Ureter (tissue), 1 donor: ENCODE measurements around the gene ZBTB7B. TPM values are rescaled to one million over a fixed set of nuclear protein-coding genes. Genes with fewer than 3 reads are reported as not detected.

ENCODE experiments used
- DNase-seq: peaks from one replicate; pipeline ENCODE4 v3.0.0-alpha.2; 2020; ENCODE audit warnings: low spot score
- total RNA-seq: library from RNA; stranded (reverse); gene quantifications from one replicate; pipeline ENCODE4 v1.2.4, GENCODE V29; 2023
- donor health status: DM: yes; HTN: yes; CAD: no.

The ZBTB7B gene
- total RNA-seq, 1 donor from 2014 or later, result 92.8 TPM

DNA sequence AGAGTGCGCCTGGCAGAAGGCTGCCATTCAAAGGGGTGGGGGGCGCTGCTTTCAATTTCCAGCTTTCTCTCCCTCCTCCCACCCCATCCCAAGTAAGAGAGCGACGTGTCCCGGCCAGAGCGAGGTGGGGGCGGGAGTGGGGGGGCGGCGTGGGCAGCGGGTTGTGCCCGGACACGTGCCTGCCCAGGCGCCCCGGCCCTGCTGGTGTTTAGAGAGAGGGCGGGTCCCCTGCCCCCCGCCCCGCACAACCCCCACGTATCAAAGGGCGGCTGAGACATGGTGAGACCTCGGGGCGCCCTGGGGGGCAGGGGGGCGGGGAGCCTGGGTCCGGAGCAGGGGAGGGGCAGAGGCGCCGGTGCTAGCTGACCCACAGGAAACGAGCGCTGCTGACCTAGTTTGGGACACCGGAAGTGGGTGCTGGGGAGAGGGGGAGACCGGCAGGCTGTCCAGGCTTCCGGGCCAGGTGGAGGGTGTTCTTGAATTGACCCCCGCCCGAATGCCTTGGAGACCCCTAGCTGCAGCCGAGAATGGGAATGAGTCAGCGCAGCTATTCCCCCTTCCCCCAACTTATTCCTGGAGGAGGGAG lies 1.3 kb downstream of the ZBTB7B start:
- DNase-seq, result peak; percentile 87

GRCh38 chr1:155004352-155005075 lies 1.9 kb downstream of the ZBTB7B start:
- no peak for DNase-seq

DNA sequence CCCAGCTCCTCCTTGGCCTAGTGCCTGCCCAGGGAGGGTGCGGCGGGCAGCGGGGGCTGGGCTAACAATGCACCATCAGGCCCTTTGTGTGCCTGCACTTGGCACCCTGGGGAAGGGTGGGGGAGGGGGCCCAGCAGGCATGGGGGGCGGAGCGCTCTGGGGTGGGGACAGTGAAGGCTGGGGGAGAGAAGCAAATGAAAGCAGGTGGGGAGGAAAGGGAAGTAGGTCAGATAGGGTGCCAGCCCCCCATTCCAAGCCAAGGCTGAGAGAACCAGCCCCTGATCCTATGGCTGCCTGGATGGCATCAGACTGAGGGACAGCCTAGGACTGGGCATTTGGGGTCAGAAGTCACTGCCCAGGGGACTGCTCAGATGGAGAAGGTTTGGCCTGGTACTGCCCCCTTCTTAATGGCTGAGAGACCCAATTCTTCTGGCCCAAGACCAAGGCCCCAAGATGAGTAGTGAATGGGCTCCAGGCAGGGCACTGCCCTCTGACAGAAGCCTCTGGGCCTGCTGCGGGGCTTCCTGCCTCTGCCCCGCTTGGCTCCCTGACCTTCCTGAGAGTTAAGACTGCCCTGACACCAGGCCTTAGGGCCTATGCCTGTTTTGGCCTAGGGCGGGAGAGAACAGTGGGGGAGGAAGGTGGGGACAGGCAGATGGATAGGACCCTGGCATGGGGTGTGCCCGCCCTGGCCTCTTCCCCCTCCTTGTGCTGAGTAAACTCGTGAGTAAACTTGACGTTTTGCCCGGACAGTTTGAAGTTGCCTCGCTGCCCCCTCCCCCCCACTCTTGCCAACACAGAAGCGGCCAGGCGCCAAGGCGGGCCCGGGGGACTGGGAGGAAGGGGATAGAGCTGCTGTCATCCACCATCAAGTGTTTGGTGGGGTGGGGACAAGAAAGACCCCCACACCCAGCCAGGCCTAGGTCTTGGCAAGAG lies 2.7 kb downstream of the ZBTB7B start:
- DNase-seq, result peak; percentile 85

- DNase-seq, result no peak
These were observed 4.0 kb downstream of the ZBTB7B start for GRCh38 chr1:155006601-155007101.

DNA sequence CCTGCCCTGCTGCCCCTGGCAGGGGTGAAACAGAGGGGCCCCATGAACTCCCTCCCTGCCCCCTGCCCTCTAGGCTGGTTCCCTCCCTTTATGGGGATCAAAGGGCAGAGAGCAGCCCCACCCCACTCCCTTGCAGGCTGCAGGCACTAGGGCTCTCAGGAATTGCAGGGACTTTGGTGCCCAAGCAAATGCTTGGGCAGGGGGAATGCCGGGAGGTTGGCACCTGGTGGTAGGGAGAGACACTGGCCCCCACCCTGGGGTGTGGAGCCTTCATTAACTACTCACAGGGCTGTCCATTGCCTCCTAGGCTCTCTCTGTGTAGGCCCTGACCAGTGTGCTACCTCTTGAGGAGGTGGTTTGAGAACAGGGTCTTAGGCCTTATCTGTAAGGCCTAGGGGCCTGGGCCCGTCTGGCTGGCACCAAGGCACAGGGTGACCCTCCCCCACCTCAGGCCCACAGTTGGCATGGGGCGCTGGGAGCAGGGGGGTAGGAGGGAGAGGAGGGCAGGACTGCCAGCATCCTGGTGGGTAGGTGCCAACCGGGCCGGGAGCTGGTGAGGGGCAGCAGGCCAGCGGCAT lies 4.7 kb downstream of the ZBTB7B start:
- DNase-seq, result no peak

- DNase-seq, result no peak
These were observed 5.7 kb downstream of the ZBTB7B start for GRCh38 chr1:155008015-155008941.

- DNase-seq, result no peak
These were observed 6.7 kb downstream of the ZBTB7B start for GRCh38 chr1:155009221-155009711.

GRCh38 chr1:155009742-155010141 lies 7.1 kb downstream of the ZBTB7B start:
- no peak for DNase-seq

DNA sequence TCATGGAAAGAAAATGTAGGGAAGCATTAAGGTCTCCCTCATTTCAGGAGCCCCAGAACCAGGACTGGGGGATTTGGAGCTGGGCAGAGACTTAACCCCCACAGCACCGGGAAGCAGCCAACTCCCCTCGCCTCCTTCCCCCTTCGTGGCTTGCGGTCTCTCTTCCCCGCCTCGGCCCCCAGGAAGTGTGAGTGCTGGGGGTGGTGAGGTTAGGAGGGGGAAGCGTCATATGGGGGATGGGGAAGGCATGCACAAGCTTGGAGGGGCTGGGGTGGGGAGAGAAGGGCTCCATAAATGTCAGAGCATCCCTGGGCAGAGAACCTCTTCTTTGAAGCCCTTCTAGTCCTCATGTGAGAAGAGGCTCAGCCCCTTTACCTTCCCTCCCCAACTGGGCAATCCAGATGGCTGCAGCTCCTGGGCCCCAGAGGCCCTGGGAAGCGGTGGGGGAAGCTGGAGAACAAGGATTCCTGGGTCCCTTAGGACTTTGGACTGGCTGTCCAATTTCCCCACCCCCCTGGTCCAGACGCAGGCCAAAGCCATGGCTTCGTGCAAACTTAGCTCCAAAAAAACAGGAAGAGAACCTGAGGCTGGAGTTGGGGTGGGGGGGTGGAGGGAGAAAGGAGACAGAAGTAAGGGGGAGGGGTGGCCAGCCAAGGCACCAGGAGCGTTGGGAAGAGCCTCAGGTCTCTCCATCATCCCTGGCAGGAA lies 7.8 kb downstream of the ZBTB7B start:
- no peak for DNase-seq

DNA sequence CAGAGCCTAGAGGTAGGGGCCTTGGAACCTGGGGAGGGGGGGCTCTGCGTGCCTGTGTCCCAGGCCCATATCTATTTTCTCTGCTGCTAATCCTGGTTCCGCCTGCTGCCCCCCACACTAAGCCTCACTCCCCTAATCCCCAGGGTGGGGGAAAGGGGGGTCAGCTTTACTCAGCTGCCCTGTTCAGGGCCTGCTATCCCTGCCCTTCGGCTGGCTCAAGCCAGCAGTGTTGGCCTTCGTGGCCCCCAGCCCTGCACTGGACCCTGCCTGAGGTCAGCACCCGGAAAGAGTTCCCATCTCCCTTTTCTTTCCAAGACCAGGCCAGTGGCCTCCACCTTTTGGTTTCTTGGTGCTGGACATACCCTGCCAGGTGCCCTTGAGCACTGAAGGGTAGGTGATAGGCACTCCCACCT lies 8.4 kb downstream of the ZBTB7B start:
- DNase-seq, result no peak

DNA sequence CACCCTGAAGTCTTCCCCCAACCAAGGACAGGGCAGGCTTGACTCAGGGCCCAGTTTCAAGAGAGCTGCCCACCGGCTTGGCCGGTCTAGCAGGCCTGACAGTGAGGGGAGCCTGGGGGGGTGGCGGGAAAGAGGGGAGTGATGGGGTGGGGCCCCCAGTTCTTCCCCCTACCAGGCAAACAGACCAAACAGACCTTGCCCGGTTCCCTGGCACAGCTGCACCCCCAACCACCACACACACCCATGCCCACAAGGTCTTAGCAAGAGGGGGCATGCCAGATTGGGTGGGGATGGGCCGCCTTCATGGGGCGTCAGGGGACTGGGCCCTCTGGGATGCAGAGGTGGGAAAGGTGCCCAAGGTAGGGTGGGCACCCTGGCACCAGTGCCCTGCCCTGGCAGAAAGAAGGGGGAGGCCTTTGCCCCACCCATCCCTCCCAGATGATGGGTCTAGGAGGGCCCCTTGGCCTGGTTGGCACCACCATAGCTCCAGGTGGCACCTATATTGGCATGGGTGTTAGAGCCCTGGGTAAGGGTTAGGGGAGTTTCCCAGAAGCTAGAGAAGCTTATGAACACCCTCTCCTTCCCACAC lies 8.9 kb downstream of the ZBTB7B start:
- peak; percentile 85 for DNase-seq

DNA sequence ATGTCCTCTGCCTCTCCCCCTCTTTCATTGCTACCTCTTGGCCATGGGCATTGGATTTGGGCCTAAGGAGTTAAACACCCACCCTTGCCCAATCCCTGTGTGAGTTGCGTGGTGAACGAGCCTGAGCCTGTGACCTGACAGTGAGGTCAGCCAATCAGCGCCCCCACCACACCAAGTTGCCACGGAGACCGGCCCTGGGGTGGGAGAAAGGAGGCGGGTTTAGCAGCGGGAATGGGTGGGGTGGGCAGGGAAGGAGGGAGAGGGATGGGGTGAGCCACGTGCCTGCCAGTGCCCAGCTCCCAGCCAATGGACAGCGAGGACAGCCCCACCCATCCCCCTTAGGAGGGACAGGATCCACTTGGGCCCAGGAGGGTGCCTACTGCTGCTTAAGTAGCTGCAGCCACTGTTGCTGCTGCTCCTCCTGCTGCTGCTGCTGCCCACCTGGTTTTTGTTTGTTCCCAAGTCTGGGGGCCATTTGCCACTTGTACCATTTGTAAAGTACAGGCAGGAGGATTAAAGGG lies 9.5 kb downstream of the ZBTB7B start:
- peak; percentile 94 for DNase-seq

GRCh38 chr1:155012776-155013602 lies 10.4 kb downstream of the ZBTB7B start:
- no peak for DNase-seq

GRCh38 chr1:155013632-155014031 lies 11.0 kb downstream of the ZBTB7B start:
- no peak for DNase-seq

DNA sequence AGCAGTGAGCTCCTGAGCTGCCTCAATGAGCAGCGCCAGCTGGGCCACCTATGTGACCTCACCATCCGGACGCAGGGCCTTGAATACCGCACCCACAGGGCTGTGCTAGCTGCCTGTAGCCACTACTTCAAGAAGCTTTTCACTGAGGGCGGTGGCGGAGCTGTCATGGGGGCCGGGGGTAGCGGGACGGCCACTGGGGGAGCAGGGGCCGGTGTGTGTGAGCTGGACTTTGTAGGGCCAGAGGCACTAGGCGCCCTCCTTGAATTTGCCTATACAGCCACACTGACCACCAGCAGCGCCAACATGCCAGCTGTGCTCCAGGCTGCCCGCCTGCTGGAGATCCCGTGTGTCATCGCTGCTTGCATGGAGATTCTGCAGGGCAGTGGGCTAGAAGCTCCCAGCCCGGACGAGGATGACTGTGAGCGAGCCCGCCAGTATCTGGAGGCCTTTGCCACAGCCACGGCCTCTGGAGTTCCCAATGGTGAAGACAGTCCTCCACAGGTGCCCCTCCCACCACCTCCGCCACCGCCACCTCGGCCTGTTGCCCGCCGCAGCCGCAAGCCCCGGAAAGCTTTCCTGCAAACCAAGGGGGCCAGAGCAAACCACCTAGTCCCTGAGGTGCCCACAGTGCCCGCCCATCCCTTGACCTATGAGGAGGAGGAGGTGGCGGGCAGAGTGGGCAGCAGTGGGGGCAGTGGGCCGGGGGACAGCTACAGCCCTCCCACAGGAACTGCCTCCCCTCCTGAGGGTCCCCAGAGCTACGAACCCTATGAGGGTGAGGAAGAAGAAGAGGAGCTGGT lies 12.3 kb downstream of the ZBTB7B start:
- DNase-seq, result no peak

- no peak for DNase-seq
These were observed 13.1 kb downstream of the ZBTB7B start for GRCh38 chr1:155015527-155016230.
